Sigmoid colon (tissue), 4 donors: ENCODE measurements around the gene ATMIN.

Source experiments
- POLR2A ChIP-seq, 2 donors: fragments of 450-650 bp; IDR thresholded peaks; one replicate each; pipeline ENCODE4 v1.6.1; 2016; ENCODE audit warnings: antibody characterized with exemption in 2 of 2, mild to moderate bottlenecking in 2 of 2, moderate library complexity in 2 of 2
- POLR2AphosphoS5 ChIP-seq, 4 donors: sonication (generic); formaldehyde crosslinking; IDR thresholded peaks; one replicate each; pipeline ENCODE4 v1.6.1; 2017; ENCODE audit warnings: antibody characterized with exemption in 4 of 4
- TF ChIP-seq, protein P1 (sequence below), 4 experiments: fragments of 450-650 bp in 3 of 4; fragments of 200-600 bp in 1 of 4; IDR thresholded peaks; one replicate each; pipeline ENCODE4 v1.5.1; 2016 to 2019; ENCODE audit warnings: antibody characterized with exemption in 4 of 4, mild to moderate bottlenecking in 3 of 4, moderate library complexity in 2 of 4

DNA sequence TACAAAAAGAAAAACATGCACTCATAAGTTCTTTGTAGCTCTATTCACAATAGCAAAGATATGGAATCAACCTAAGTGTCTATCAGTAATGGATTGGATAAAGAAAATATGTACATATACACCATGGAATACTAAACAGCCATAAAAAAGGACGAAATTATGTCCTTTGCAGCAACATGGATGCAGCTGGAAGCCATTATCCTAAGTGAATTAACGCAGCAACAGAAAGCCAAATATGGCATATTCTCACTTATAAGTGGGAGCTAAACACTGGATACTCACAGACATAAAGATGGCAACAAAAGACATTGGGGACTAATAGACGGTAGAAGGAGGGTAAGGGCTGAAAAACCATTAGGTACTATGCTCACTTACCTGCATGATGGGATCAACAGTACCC is 34.8 kb upstream of the ATMIN start:
- TF ChIP-seq, protein P1, sequence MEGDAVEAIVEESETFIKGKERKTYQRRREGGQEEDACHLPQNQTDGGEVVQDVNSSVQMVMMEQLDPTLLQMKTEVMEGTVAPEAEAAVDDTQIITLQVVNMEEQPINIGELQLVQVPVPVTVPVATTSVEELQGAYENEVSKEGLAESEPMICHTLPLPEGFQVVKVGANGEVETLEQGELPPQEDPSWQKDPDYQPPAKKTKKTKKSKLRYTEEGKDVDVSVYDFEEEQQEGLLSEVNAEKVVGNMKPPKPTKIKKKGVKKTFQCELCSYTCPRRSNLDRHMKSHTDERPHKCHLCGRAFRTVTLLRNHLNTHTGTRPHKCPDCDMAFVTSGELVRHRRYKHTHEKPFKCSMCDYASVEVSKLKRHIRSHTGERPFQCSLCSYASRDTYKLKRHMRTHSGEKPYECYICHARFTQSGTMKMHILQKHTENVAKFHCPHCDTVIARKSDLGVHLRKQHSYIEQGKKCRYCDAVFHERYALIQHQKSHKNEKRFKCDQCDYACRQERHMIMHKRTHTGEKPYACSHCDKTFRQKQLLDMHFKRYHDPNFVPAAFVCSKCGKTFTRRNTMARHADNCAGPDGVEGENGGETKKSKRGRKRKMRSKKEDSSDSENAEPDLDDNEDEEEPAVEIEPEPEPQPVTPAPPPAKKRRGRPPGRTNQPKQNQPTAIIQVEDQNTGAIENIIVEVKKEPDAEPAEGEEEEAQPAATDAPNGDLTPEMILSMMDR (IDR thresholded peaks at IDR 0.05) = no peak
- TF ChIP-seq POLR2A (IDR thresholded peaks at IDR 0.05) (no peak), POLR2AphosphoS5 (IDR thresholded peaks at IDR 0.05) (no peak)
